Trophoblast cell (in vitro differentiated cells and primary cell): ENCODE results near the gene SHISA5.

ENCODE experiments used
- DNase-seq, 2 donors: peaks; one replicate each; pipeline ENCODE4 v3.0.0-alpha.2; 2016
- H2AFZ ChIP-seq: 2 replicates; pipeline ENCODE4 v1.6.1; 2013; ENCODE audit warnings: low read length, moderate library complexity, mild to moderate bottlenecking; ENCODE audit not compliant: insufficient read depth, poor library complexity
- H2AK5ac ChIP-seq: 2 replicates; pipeline ENCODE4 v1.6.1; 2013; ENCODE audit warnings: mild to moderate bottlenecking, low read length
- H2BK120ac ChIP-seq: 2 replicates; pipeline ENCODE4 v1.6.1; 2013; ENCODE audit warnings: low read length, mild to moderate bottlenecking, moderate library complexity; ENCODE audit not compliant: insufficient read depth, poor library complexity
- H2BK12ac ChIP-seq: 2 replicates; pipeline ENCODE4 v1.6.1; 2013; ENCODE audit warnings: mild to moderate bottlenecking, low read length, moderate library complexity
- H2BK5ac ChIP-seq: 2 replicates; pipeline ENCODE4 v1.6.1; 2013; ENCODE audit warnings: low read length, low read depth, moderate library complexity, mild to moderate bottlenecking; ENCODE audit not compliant: poor library complexity
- H3K14ac ChIP-seq: 2 replicates; pipeline ENCODE4 v1.6.1; 2013; ENCODE audit warnings: mild to moderate bottlenecking, low read length
- H3K18ac ChIP-seq: 2 replicates; pipeline ENCODE4 v1.6.1; 2013; ENCODE audit warnings: mild to moderate bottlenecking, low read length
- H3K23ac ChIP-seq: 2 replicates; pipeline ENCODE4 v1.6.1; 2013; ENCODE audit warnings: low read length
- H3K27ac ChIP-seq: 2 replicates; pipeline ENCODE4 v1.5.1; 2013; ENCODE audit warnings: low read depth, mild to moderate bottlenecking, inconsistent platforms, low read length, moderate library complexity
- H3K27me3 ChIP-seq: 2 replicates; pipeline ENCODE4 v1.6.1; 2013; ENCODE audit warnings: inconsistent platforms, mild to moderate bottlenecking, low read length, moderate library complexity; ENCODE audit not compliant: insufficient read depth
- H3K36me3 ChIP-seq, 2 experiments: 1 replicate in 1 of 2; 2 replicates in 1 of 2; pipeline ENCODE4 v1.6.1; 2013; ENCODE audit warnings: low read length in 2 of 2, mild to moderate bottlenecking in 2 of 2, moderate library complexity in 1 of 2; ENCODE audit not compliant: insufficient read depth in 2 of 2, control insufficient read depth in 1 of 2
- H3K4ac ChIP-seq: 2 replicates; pipeline ENCODE4 v1.6.1; 2013; ENCODE audit warnings: low read depth, mild to moderate bottlenecking, low read length, moderate library complexity
- H3K4me1 ChIP-seq, 2 experiments: 1 replicate in 1 of 2; 2 replicates in 1 of 2; pipeline ENCODE4 v1.6.1; 2013; ENCODE audit warnings: low read length in 2 of 2, mild to moderate bottlenecking in 2 of 2, moderate library complexity in 1 of 2; ENCODE audit not compliant: insufficient read depth in 2 of 2, control insufficient read depth in 1 of 2
- H3K4me2 ChIP-seq: 2 replicates; pipeline ENCODE4 v1.6.1; 2013; ENCODE audit warnings: inconsistent platforms, mild to moderate bottlenecking, low read length, moderate library complexity
- H3K4me3 ChIP-seq: 2 replicates; pipeline ENCODE4 v1.5.1; 2013; ENCODE audit warnings: mild to moderate bottlenecking, low read depth, low read length, inconsistent platforms
- H3K79me1 ChIP-seq: one replicate; pipeline ENCODE4 v1.6.1; 2013; ENCODE audit warnings: low read length
- H3K79me2 ChIP-seq: 2 replicates; pipeline ENCODE4 v1.6.1; 2013; ENCODE audit warnings: low read length, mild to moderate bottlenecking; ENCODE audit not compliant: control insufficient read depth, insufficient read depth, poor library complexity
- H3K9ac ChIP-seq: 2 replicates; pipeline ENCODE4 v1.6.1; 2013; ENCODE audit warnings: mild to moderate bottlenecking, low read length
- H3K9me3 ChIP-seq: 2 replicates; pipeline ENCODE4 v1.6.1; 2013; ENCODE audit warnings: low read depth, mild to moderate bottlenecking, control low read depth, inconsistent platforms, low read length; ENCODE audit not compliant: insufficient read depth
- H4K12ac ChIP-seq: 2 replicates; pipeline ENCODE4 v1.6.1; 2013; ENCODE audit warnings: low read depth, mild to moderate bottlenecking, low read length, moderate library complexity
- H4K8ac ChIP-seq: 2 replicates; pipeline ENCODE4 v1.6.1; 2013; ENCODE audit warnings: low read depth, mild to moderate bottlenecking, low read length, moderate library complexity
- H4K91ac ChIP-seq: one replicate; pipeline ENCODE4 v1.6.1; 2013; ENCODE audit warnings: low read depth, mild to moderate bottlenecking, low read length, moderate library complexity
- WGBS: extraction: QIAGEN DNeasy Blood & Tissue Kit; methylation state at CpG from one replicate; pipeline ENCODE4 v1.1.7; 2013; ENCODE audit warnings: missing lambda C conversion rate; ENCODE audit not compliant: insufficient read length, insufficient coverage; ENCODE audit errors: extremely low coverage; 5-methylcytosine and 5-hydroxymethylcytosine counted together

SHISA5 gene

DNA sequence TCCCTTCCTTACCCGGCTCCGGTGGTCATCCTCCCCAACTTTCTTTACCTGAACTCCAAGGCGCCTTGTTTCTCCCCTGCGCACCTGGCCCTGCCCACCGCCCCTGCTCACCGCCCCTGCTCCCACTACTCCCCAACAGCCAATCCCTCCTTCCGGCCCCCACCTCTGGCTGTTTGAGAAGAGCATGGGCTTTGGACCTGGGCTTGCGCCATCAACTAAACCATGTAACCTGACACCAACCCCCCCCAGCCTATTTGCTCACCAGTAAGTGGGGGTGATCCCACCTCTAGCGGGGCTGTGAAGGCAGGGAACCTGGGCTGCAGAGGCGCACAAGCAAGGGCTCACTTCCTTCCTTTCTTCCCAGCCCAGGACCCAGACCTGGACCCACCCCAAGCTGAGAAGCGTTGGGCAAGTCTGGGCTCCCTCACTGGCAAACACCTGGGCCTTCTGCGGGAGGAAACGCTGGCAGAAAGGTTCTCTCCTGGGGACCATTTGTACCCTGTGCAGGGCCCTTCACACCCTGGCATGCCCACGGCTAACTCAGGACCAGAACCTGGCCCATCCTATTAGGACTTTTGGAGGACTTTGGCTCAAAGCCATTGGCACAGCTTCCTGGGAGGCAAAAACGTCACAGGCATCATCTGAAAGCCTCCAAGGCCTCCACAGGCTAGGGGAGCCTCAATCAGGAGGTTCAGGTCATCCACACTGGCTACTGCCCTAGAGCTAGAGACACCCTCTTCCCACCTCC is 73.8 kb downstream of the SHISA5 start, which contains the start of gene PLXNB1:
PLXNB1 (minus strand) TSS at position 127 of the 748 bp plus-strand sequence. CDS start 5,475 bp downstream, outside the sequence.
- Histone ChIP-seq H3K23ac (no peak within 1 kb of the TSS), H4K12ac (peak within 1 kb of the TSS; percentile 75), H3K36me3 (peaks cover 15 to 19% of the 10 kb centered on the region in 2 experiments), H2BK5ac (peak within 1 kb of the TSS; percentile 70), H2BK12ac (peak within 1 kb of the TSS; percentile 20), H3K79me1 (peaks cover 16% of the 10 kb centered on the region), H3K9me3 (no peaks in the 10 kb centered on the region), H3K4me2 (peak within 1 kb of the TSS; percentile 74), H3K27me3 (no peaks in the 10 kb centered on the region), H4K91ac (peak within 1 kb of the TSS; percentile 95), H3K4me3 (peak within 1 kb of the TSS; percentile 80), H3K14ac (peak within 1 kb of the TSS; percentile 81), H2AFZ (peak within 1 kb of the TSS; percentile 57), H3K4me1 (peaks cover 53 to 58% of the 10 kb centered on the region in 2 experiments), H3K9ac (peak within 1 kb of the TSS; percentile 81), H4K8ac (peak within 1 kb of the TSS; percentile 83), H2AK5ac (peak within 1 kb of the TSS; percentile 45), H2BK120ac (peak within 1 kb of the TSS; percentile 72), H3K79me2 (peaks cover 23% of the 10 kb centered on the region), H3K4ac (peak within 1 kb of the TSS; percentile 61), H3K18ac (peak within 1 kb of the TSS; percentile 62), H3K27ac (peak within 1 kb of the TSS; percentile 80)
- DNase-seq = no peak
- WGBS = no CpG with 5 or more reads among the region's 15 CpGs

DNA sequence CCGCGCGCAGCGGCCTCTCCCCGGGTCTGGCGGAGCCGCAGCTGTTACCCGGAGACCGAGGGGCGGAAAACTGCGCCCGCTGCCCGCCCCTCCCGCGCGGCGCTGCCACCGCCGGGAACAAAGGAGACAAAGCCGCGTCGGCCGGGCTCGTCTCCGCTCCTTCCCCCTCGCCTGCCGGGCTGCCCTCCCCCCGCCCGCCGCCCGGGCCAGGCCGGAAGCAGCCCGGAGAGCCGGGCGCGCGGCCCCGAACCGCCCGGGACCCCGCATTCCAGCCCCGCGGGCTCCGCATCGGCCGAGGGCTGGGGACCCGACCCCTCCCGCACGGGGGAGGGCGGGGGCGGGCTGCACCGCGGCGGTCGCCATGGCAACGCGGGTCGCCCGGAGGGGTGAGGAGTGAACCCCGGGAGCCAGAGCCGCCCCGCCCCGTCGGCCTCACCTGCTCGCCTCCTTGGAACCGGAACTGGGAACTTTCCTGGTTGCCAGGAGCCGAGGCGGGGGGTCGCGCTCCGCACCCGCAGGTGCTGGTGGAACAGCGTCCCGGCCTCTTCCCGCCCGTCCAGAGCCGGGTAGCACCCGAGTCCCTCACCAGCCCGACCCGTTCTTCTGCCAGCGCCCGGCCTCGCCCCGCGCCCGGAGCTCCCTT is 74.5 kb downstream of the SHISA5 start:
- Histone ChIP-seq H3K36me3 (peaks cover 18% of the 10 kb centered on the region in 2 experiments), H4K12ac (peak overlapping the region; percentile 75)
- WGBS = no CpG with 5 or more reads among the region's 86 CpGs

DNA sequence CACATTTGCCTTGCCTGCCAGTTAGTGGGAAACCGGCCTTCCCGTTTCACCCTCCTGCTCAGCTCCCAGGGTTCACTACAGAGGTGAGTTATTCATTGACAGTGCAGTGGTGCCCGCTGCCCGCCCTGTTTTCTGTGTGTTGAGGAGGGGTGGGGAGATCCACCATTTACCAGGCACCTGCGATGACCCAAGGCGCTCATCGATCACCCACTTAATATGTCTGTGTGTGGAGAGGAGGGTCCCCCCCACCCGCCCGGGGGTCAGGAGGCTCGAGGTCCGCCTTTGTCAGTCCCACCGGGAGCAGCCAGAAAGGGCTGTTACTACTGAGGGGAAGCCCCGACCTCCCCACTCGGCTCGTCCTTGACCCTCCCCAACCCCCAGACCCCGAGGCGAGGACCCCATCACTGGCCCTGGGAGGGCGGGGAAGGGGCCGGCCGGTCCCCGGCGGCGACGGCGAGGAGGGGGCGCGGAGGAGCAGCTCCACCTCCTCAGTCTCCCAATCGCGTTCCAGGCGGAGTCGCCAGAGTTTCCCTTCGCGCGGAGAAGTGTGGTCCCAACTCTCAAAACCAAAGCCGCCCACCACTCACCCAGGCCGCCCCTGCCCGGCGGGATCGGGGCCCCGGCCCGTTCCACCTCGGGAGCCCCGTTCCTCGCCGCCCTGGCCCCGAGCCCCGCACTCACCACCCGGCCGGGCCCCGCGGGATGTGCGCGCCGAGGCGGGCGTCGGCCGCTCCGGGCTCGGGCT is 75.2 kb downstream of the SHISA5 start:
- peaks cover 27% of the 10 kb centered on the region for H3K79me2 ChIP-seq
- H4K91ac ChIP-seq = peak overlapping the region; percentile 95
- H2BK5ac ChIP-seq = peak overlapping the region; percentile 70
- peak overlapping the region; percentile 80 for H3K27ac ChIP-seq
- H2AFZ ChIP-seq = peak overlapping the region; percentile 57
- peak overlapping the region; percentile 81 for H3K14ac ChIP-seq
- peak overlapping the region; percentile 61 for H3K4ac ChIP-seq
- no peak overlapping the region for H3K23ac ChIP-seq
- no peaks in the 10 kb centered on the region for H3K9me3 ChIP-seq
- peaks cover 47 to 51% of the 10 kb centered on the region in 2 experiments for H3K4me1 ChIP-seq
- no peaks in the 10 kb centered on the region for H3K27me3 ChIP-seq
- peak overlapping the region; percentile 83 for H4K8ac ChIP-seq
- H3K9ac ChIP-seq = peak overlapping the region; percentile 81
- WGBS = no CpG with 5 or more reads among the region's 60 CpGs
- H4K12ac ChIP-seq = peak overlapping the region; percentile 75
- DNase-seq = no peak
- no peak overlapping the region for H2AK5ac ChIP-seq
- peak overlapping the region; percentile 74 for H3K4me2 ChIP-seq
- peaks cover 16% of the 10 kb centered on the region for H3K79me1 ChIP-seq
- H3K36me3 ChIP-seq = peaks cover 22 to 25% of the 10 kb centered on the region in 2 experiments
- H3K4me3 ChIP-seq = peak overlapping the region; percentile 80
- no peak overlapping the region for H2BK12ac ChIP-seq
- peak overlapping the region; percentile 26 for H3K18ac ChIP-seq
- H2BK120ac ChIP-seq = peak overlapping the region; percentile 72

More for the DNA sequence above, 74.5 kb downstream of the SHISA5 start:
- H3K9ac ChIP-seq = peak overlapping the region; percentile 81
- peak overlapping the region; percentile 81 for H3K14ac ChIP-seq
- DNase-seq = peak; percentile 23 to 49
- H3K9me3 ChIP-seq = no peaks in the 10 kb centered on the region
- H3K23ac ChIP-seq = no peak overlapping the region
- H3K4me2 ChIP-seq = peak overlapping the region; percentile 74
- H3K4me3 ChIP-seq = peak overlapping the region; percentile 80
- peak overlapping the region; percentile 62 for H3K18ac ChIP-seq
- H4K91ac ChIP-seq = peak overlapping the region; percentile 95
- H2BK12ac ChIP-seq = no peak overlapping the region
- peak overlapping the region; percentile 80 for H3K27ac ChIP-seq
- H2AK5ac ChIP-seq = no peak overlapping the region
- H3K79me2 ChIP-seq = peaks cover 27% of the 10 kb centered on the region
- H3K4ac ChIP-seq = peak overlapping the region; percentile 61
- H3K4me1 ChIP-seq = peaks cover 52 to 54% of the 10 kb centered on the region in 2 experiments
- peak overlapping the region; percentile 83 for H4K8ac ChIP-seq
- peak overlapping the region; percentile 70 for H2BK5ac ChIP-seq
- H3K27me3 ChIP-seq = no peaks in the 10 kb centered on the region
- peak overlapping the region; percentile 57 for H2AFZ ChIP-seq
- H3K79me1 ChIP-seq = peaks cover 16% of the 10 kb centered on the region
- peak overlapping the region; percentile 72 for H2BK120ac ChIP-seq

DNA sequence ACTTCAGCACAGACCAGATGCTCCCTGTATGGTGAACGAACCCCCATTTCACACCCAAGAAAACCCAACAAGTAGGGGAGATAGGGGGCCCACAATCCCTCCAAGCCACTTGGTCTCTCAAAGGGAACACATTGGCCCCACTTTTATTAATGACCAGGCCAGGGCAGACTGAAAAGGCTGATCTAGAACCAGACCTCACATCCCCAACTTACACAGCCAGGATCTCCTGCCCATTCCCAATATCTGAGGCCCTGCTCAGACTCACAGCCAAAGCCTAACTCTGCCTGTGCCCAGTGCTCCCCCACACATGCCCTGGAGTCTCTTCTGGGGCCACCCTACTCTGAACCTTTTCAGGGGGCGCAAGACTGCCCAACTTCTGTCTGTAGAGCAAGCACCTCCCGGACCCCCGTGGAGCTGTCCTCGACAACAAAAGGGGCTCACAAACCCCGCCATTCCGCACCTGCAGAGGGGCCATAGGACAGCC is 75.8 kb downstream of the SHISA5 start:
- Histone ChIP-seq H3K36me3 (peaks cover 23 to 28% of the 10 kb centered on the region in 2 experiments), H2BK5ac (no peak overlapping the region), H3K79me1 (peaks cover 14% of the 10 kb centered on the region), H3K4me3 (peak overlapping the region; percentile 80), H2AK5ac (no peak overlapping the region), H4K12ac (peak overlapping the region; percentile 14), H4K91ac (peak overlapping the region; percentile 21), H2AFZ (no peak overlapping the region), H2BK12ac (no peak overlapping the region), H3K18ac (no peak overlapping the region), H3K4ac (peak overlapping the region; percentile 41), H3K14ac (peak overlapping the region; percentile 21), H3K27ac (no peak overlapping the region), H3K9me3 (no peaks in the 10 kb centered on the region), H3K79me2 (peaks cover 27% of the 10 kb centered on the region), H4K8ac (no peak overlapping the region), H2BK120ac (no peak overlapping the region), H3K23ac (no peak overlapping the region), H3K9ac (no peak overlapping the region), H3K4me1 (peaks cover 42 to 46% of the 10 kb centered on the region in 2 experiments), H3K27me3 (no peaks in the 10 kb centered on the region), H3K4me2 (peak overlapping the region; percentile 74)
- DNase-seq = no peak
- no CpG with 5 or more reads among the region's 7 CpGs for WGBS
